Esophagus (tissue), 2 donors: Measurements from ENCODE around the gene MEGF9. TPM values are rescaled to one million over a fixed set of nuclear protein-coding genes. Genes with fewer than 3 reads are reported as not detected.

Experiments used
- H3K27ac ChIP-seq, 2 donors: one replicate each; pipeline ENCODE4 v1.5.1; 2013; ENCODE audit warnings: low read depth in 2 of 2, mild to moderate bottlenecking in 2 of 2, inconsistent platforms in 1 of 2, low read length in 1 of 2, moderate library complexity in 1 of 2
- H3K27me3 ChIP-seq, 2 donors: one replicate each; pipeline ENCODE4 v1.6.1; 2013; ENCODE audit warnings: low read length in 2 of 2, control low read depth in 1 of 2, mild to moderate bottlenecking in 1 of 2; ENCODE audit not compliant: insufficient read depth in 2 of 2, control insufficient read depth in 1 of 2
- H3K36me3 ChIP-seq, 2 donors: one replicate each; pipeline ENCODE4 v1.6.1; 2013; ENCODE audit warnings: low read length in 1 of 2; ENCODE audit not compliant: control insufficient read depth in 2 of 2, insufficient read depth in 2 of 2
- H3K4me1 ChIP-seq, 2 donors: one replicate each; pipeline ENCODE4 v1.6.1; 2013; ENCODE audit warnings: low read length in 1 of 2; ENCODE audit not compliant: control insufficient read depth in 2 of 2, insufficient read depth in 2 of 2
- H3K4me3 ChIP-seq, 2 donors: one replicate each; pipeline ENCODE4 v1.5.1; 2013; ENCODE audit warnings: low read length in 2 of 2, mild to moderate bottlenecking in 2 of 2, low read depth in 1 of 2, moderate library complexity in 1 of 2
- H3K9me3 ChIP-seq, 2 donors: one replicate each; pipeline ENCODE4 v1.6.1; 2013; ENCODE audit warnings: mild to moderate bottlenecking in 2 of 2, low read depth in 1 of 2, low read length in 1 of 2, moderate library complexity in 1 of 2; ENCODE audit not compliant: control insufficient read depth in 2 of 2, insufficient read depth in 1 of 2
- WGBS, 2 donors: extraction: QIAGEN DNeasy Blood & Tissue Kit; methylation state at CpG; one replicate each; pipeline ENCODE4 v1.1.7; 2013; 5-methylcytosine and 5-hydroxymethylcytosine counted together
- polyA plus RNA-seq, 2 donors: library from polyadenylated mRNA; stranded (reverse); fragments of 200-250 nt; gene quantifications; one replicate each; pipeline ENCODE4 v1.2.3, GENCODE V29; 2013
- donor health status: healthy with polysubstance abuse.
- donor health status: Bipolar disorder and iron deficiency.

The MEGF9 gene
- polyA plus RNA-seq, 2 donors, result 7.3 to 8.0 TPM

DNA sequence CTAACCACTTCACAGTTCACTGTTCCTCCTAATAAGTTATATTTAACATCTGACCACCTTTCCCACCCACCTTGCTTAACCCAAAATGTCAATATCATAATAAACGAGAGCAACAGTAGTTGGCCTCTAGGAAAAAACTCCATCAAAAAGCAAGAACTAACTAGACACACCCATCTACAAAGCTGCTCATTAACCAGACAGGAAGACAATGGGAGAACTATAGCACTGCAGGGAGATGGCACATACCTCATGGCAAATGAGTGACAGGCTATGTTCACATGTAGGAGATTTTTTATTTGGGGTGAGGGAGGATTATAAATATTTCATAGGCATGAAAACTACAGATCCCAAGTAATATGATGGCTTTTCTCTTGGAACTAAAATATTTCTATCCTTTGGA lies 110.7 kb downstream of the MEGF9 start:
- no peaks in the 10 kb centered on the region for H3K4me1 ChIP-seq
- no peak overlapping the region for H3K27ac ChIP-seq
- H3K4me3 ChIP-seq, result no peak overlapping the region
- no peaks in the 10 kb centered on the region for H3K27me3 ChIP-seq
- 66 to 79% methylated on average over 1 of the region's 1 CpG for WGBS, 2 donors
- H3K9me3 ChIP-seq, result no peaks in the 10 kb centered on the region
- H3K36me3 ChIP-seq, result peaks cover 0 to 4% of the 10 kb centered on the region in 2 donors

DNA sequence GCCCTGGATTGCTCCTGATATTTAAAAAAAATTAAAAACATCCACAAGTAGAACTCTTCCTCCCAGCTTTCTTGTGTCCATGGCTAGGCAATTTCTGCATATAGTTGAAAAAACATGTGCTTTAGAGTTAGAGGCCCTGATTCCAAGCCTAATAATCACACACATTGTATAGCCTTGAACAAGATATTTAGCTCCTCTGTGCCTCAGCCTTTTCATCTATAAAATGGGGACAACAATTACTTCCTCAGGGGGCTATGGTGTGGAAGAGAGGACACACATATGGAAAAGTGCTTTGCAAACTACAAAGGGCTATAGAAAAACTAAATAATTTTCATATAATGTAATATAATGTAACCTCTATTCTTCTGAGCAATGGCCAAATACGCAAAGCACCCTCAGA lies 111.3 kb downstream of the MEGF9 start:
- Histone ChIP-seq H3K36me3 (peaks cover 0 to 4% of the 10 kb centered on the region in 2 donors), H3K4me3 (no peak overlapping the region), H3K4me1 (no peaks in the 10 kb centered on the region), H3K9me3 (no peaks in the 10 kb centered on the region), H3K27ac (no peak overlapping the region), H3K27me3 (no peaks in the 10 kb centered on the region)
- WGBS, 2 donors, result 97 to 100% methylated on average over 1 of the region's 1 CpG

DNA sequence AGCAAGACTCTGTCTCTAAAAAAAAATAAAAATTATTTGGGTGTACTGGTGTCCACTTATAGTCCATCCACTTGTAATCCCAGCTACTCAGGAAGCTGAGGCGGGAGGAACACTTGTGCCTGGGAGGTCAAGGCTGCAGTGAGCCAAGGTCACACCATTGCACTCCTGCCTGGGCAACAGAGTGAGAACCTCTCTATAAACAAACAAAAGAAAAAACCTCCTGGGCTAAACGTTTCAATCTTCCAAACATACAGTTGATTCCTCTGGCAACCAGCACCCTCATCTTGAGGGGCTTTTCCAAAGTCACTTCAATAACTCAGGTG lies 120.4 kb downstream of the MEGF9 start:
- WGBS, 2 donors, result 40 to 41% methylated on average over 2 of the region's 2 CpGs
- no peaks in the 10 kb centered on the region for H3K27me3 ChIP-seq
- peaks cover 0 to 2% of the 10 kb centered on the region in 2 donors for H3K9me3 ChIP-seq
- no peaks in the 10 kb centered on the region for H3K4me1 ChIP-seq
- no peak overlapping the region for H3K4me3 ChIP-seq
- no peak overlapping the region for H3K27ac ChIP-seq
- H3K36me3 ChIP-seq, result no peaks in the 10 kb centered on the region

DNA sequence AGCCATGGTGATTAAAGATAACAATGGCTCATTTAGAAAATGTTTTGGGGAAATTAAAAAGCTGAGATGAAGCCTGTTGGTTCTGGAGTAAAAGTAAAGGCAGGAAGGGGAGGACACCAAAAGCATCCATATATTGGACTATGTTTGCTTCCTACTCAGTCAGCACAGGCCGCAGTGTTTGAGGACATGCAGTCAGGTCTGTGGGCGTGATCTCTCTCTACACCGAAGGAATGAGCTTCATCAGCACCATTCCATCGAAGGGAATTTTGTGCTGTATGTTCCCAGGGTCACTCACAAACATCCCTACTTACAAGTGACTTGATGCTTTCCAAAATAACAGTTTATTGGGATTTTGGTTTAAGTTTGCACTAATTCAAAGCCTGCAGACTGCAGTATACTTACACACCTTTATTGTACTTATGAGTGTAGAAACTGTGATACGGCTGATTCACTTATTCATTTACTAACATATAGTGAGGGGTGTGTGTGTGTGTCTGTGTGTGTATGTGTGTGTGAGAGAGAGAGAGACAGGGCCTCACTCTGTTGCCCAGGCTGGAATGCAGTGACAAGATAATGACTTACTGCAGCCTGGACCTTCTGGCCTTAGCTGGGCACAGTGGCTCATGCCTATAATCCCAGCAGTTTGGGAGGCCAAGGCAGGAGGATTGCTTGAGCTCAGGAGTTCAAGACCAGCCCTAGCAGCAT lies 120.9 kb downstream of the MEGF9 start:
- Histone ChIP-seq H3K27ac (no peak overlapping the region), H3K4me1 (no peaks in the 10 kb centered on the region), H3K36me3 (no peaks in the 10 kb centered on the region), H3K4me3 (no peak overlapping the region), H3K27me3 (no peaks in the 10 kb centered on the region), H3K9me3 (peaks cover 0 to 2% of the 10 kb centered on the region in 2 donors)
- WGBS, 2 donors, result 87 to 91% methylated on average over 5 of the region's 5 CpGs

DNA sequence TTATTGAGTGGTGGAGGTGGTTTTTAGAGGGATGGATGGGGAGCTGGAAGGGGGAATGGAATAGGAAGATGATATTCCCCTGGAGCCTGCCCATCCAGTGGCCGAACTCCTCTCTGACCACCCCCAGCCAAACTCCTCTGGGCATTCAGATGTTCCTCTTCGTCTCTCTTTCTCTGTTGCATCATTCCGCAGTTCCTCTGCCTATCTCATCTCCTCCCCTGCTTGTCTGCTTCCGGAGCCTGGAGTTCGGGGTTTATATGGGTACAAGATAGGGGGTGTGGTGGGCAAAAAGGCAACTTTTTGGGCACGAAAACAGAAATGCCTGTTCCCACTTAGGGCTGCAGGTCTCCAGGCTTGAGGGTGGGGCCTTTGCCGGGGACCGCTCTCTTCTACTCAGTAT lies 122.1 kb downstream of the MEGF9 start:
- Histone ChIP-seq H3K4me1 (no peaks in the 10 kb centered on the region), H3K36me3 (no peaks in the 10 kb centered on the region), H3K27me3 (no peaks in the 10 kb centered on the region), H3K9me3 (peaks cover 0 to 2% of the 10 kb centered on the region in 2 donors), H3K27ac (no peak overlapping the region), H3K4me3 (no peak overlapping the region)
- 92 to 93% methylated on average over 8 of the region's 8 CpGs for WGBS, 2 donors

DNA sequence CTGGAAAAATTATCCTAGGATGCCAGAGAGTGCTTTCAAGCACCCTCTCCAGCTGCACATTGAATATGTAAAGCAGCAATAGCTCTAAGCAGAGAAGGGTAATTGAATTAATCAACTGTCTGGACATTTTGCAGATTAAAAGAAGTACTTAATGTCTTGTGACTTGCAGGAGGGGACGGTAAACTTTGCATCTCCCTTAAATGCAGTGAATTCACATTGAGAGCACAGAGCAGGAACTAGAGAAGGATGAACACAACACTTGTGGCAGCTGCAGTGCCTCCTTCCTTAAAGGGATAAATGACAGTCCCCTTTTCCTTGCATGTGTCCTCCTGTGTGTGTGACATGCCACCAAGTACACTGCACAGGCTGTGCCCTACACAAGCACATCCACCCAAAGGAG lies 126.9 kb downstream of the MEGF9 start:
- Histone ChIP-seq H3K36me3 (no peaks in the 10 kb centered on the region), H3K4me3 (no peak overlapping the region), H3K27ac (no peak overlapping the region), H3K9me3 (peaks cover 0 to 2% of the 10 kb centered on the region in 2 donors), H3K27me3 (no peaks in the 10 kb centered on the region), H3K4me1 (no peaks in the 10 kb centered on the region)
- 41 to 47% methylated on average over 1 of the region's 1 CpG for WGBS, 2 donors

DNA sequence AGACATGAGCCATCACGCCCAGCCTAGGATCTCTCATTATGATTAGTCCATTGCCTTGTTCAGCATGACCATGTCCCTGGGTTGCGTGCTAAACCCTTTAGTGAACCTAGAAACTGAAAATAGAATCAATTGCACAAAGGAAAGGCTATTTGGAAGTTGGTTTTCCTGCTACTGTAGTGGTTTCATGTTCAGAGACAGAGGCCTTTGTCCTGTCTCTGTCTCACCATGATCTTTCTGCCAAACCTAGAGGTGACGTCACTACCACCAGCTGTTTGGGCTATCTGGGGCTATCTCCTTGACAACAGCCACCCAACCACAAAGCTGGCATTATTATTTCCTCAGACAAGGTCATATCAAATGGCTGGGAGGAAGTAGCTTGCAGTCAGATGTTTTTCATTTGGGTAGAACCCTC lies 130.3 kb downstream of the MEGF9 start:
- Histone ChIP-seq H3K36me3 (no peaks in the 10 kb centered on the region), H3K27me3 (no peaks in the 10 kb centered on the region), H3K4me1 (peaks cover 0 to 4% of the 10 kb centered on the region in 2 donors), H3K4me3 (no peak overlapping the region), H3K9me3 (no peaks in the 10 kb centered on the region), H3K27ac (no peak overlapping the region)
- WGBS, 2 donors, result 62 to 70% methylated on average over 3 of the region's 3 CpGs

DNA sequence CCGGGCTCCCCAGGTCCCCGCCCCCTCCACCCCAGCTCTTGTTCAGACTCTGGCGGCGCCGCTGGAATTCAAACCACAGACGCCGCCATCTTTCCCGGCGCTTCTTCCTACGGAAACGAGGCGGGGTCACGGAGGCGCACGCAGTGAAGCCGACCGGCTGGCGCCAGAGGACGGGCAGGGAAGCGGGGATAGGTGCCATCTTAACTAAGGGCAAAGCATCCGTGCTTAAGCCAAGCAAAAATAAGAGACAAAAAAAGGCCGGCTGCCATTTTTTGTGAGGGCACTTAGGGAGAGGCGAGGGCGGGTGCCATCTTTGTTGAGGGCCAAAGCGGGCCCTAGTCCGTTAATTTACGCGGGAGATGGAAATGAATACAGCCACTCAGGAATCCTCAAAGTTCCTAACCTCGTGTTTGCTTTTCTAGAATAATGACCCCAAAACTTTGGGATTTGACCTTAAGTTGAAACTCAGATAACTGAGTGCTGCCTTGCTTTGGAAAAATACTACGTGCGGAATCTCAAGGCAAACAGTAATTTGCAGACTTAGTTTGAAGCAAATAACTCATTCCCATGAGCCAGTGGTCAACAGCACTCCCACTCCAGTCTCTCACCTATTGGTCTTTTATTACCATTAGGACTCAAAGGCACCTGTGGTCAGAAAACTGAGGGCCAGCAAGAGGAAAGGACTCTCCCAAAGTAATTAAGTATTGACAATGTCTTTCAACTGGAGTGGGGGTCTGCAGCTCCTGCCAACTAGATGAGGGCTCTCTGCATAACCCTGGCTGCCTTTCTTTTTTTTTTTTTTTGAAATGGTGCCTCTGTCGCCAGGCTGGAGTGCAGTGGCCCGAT lies 134.0 kb downstream of the MEGF9 start, which contains the start of gene CDK5RAP2:
Gene CDK5RAP2, minus strand, starts transcription at position 117 of the 846 bp plus-strand sequence. CDS start 189 bp downstream, outside the sequence.
- Histone ChIP-seq H3K4me3 (peak within 1 kb of the TSS; percentile 72 to 77), H3K27ac (peak within 1 kb of the TSS; percentile 66 to 79), H3K36me3 (no peaks in the 10 kb centered on the region), H3K27me3 (no peaks in the 10 kb centered on the region), H3K4me1 (peaks cover 0 to 9% of the 10 kb centered on the region in 2 donors), H3K9me3 (no peaks in the 10 kb centered on the region)
- WGBS, 2 donors, result 11 to 12% methylated on average over 33 of the region's 33 CpGs

DNA sequence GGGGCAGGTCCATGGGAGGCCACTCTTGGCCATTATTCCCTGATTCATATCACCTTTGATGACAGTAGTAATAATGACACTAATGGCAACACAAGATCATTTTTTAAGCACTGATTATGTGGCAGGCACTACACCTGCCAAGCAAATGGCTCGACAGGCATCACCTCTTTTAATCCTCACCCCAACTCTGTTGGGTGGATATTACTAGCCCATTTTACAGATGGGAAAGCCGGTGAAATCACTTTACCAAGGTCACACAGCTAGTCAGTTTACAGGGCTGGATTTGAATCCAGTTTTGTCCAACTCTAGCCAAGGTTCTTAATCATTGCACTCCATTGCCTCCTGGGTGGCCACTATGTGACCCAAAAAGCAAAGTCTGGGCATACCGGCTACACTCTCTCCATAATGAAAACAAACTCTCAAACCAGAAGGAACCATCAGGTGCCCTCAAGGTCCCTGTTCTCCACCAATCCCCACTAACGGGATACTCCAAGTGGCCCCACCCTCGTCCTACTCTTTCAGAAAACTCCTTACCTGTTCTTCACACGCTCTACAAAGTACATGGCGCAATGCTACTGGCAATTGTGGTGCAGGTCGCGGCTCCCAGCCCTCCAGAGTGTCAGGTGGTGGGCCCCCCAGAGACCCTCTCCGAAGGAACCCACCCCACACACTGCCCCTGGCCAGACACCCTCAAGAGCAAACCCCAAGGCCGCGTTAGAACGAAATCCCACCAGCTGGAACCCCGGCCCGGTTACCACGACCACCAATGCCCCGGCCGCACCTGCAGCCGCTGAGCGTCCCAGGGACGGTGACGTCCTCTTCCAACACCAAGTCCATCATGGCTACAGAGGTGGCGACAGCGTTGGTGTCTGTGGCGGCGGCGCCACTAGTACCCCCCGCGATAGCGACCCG lies 134.9 kb downstream of the MEGF9 start:
- peak overlapping the region; percentile 72 to 77 for H3K4me3 ChIP-seq
- WGBS, 2 donors, result 6% methylated on average over 31 of the region's 31 CpGs

More for the DNA sequence above, 134.9 kb downstream of the MEGF9 start:
- H3K36me3 ChIP-seq, result no peaks in the 10 kb centered on the region
- H3K4me1 ChIP-seq, result peaks cover 0 to 9% of the 10 kb centered on the region in 2 donors
- peak overlapping the region; percentile 66 to 79 for H3K27ac ChIP-seq
- no peaks in the 10 kb centered on the region for H3K27me3 ChIP-seq
- no peaks in the 10 kb centered on the region for H3K9me3 ChIP-seq
